ENCODE data around the gene RENBP. TPM values are rescaled to one million over a fixed set of nuclear protein-coding genes. Genes with fewer than 3 reads are reported as not detected.

Gene RENBP
- total RNA-seq = 4.3 and 12.6 TPM in 2 replicates

DNA sequence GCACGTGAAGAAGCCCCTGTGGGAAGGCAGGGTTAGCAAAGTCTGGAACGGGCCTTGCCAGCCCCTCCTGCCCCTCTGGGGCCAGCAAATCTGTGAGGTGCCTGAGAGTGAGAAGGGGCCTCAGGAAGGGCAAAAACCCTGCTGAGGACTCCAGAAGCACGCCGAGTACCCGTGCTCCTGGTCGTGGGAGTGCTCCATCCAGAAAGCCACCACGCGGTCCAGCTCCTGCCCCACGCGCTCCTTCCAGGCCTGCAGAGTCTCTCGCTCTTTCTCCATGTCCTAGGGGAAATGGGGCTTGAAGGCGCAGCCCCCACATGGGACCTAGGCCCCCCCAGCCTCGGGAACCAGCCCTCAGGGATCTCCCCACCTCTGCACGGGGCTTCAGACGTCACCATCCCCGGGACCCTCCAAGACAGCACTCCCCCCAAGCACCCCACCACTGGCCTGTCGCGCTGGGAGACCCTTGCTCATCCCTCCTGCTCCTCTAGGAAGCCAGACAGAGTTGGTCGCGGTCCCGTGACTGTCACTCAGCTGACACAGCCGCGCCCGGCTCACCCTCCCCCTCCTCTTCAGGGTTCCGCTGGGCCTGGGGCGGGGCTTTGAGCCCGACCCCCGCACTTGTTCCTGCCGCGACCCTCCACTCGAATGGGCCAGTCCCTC is at the start of gene RENBP:
Gene RENBP (minus strand): TSS at position 504 of the 660 bp plus-strand sequence. CDS start 33 bp downstream, at position 471.
- TF ChIP-seq, protein P1, sequence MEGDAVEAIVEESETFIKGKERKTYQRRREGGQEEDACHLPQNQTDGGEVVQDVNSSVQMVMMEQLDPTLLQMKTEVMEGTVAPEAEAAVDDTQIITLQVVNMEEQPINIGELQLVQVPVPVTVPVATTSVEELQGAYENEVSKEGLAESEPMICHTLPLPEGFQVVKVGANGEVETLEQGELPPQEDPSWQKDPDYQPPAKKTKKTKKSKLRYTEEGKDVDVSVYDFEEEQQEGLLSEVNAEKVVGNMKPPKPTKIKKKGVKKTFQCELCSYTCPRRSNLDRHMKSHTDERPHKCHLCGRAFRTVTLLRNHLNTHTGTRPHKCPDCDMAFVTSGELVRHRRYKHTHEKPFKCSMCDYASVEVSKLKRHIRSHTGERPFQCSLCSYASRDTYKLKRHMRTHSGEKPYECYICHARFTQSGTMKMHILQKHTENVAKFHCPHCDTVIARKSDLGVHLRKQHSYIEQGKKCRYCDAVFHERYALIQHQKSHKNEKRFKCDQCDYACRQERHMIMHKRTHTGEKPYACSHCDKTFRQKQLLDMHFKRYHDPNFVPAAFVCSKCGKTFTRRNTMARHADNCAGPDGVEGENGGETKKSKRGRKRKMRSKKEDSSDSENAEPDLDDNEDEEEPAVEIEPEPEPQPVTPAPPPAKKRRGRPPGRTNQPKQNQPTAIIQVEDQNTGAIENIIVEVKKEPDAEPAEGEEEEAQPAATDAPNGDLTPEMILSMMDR (IDR thresholded peaks at IDR 0.05; ENCODE audit: insufficient read depth, low read depth, low read length) = no peak
- H3K4me3 ChIP-seq (ENCODE audit: low read depth, low read length) = peak within 1 kb of the TSS; percentile 35
- no peak for DNase-seq (ENCODE audit: low read depth)

DNA sequence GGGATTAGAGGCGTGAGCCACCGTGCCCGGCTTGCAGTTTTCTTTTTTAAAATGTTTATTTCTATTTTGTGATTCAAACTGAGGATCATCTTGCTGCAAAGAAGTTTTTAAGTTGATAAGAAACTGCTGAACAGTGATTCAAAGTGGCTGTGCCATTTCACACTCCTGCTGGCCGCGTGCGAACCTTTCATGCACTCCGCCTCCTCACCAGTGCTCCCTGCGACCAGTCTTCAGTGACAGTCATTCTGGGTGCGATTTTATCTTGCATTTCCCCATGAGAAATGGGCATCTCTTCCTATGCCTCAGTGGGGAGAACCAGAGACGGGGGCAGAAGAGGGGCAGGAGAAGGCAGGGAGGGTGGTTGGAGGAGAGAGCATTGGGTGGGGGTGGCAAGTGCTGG is 49.5 kb upstream of the RENBP start:
- TF ChIP-seq, protein P1 (IDR thresholded peaks at IDR 0.05; ENCODE audit: insufficient read depth, low read depth, low read length) = no peak
- DNase-seq (ENCODE audit: low read depth) = no peak
- no peak overlapping the region for H3K4me3 ChIP-seq (ENCODE audit: low read depth, low read length)

DNA sequence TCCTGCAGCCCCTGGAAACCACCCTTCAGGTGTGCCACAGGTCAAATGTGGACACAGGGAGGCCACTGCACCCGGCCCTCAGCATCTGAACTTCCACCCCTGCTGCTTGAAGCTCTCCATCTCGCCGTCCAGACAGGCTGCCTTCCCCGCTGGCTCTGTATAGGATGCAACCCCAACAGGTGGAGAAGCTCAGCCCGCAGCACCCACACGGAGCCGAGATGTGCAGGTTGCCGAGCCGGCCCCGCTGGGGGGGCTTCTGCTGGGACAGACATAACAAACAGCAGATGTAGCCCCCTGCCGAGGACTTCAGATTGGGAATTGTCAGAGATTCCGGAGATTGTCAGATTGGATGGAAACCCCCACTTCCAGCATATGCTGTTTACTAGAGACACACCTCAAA is 48.6 kb upstream of the RENBP start:
- no peak overlapping the region for H3K4me3 ChIP-seq (ENCODE audit: low read depth, low read length)
- DNase-seq (ENCODE audit: low read depth) = no peak
- TF ChIP-seq, protein P1 (IDR thresholded peaks at IDR 0.05; ENCODE audit: insufficient read depth, low read depth, low read length) = no peak

DNA sequence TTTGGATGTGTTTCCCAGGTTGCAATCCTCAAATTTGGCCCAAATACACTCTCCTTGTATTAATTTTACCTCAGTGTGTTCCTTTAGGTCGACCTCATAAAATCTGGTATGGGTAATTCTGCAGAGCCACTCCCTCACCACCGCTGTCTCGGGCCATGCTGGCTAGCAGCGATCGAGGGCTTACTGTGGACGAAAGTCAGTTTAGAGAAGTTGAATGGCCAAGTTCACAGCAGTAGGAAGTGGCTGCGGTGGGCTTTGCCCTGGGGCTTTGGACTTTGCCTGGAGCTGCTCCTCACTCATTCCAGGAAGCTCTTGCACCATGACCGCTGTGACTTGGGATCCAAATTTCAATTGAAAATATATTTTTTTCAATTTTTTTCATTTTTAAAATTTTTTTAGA is 47.7 kb upstream of the RENBP start:
- TF ChIP-seq, protein P1 (IDR thresholded peaks at IDR 0.05; ENCODE audit: insufficient read depth, low read depth, low read length) = no peak
- DNase-seq (ENCODE audit: low read depth) = no peak
- no peak overlapping the region for H3K4me3 ChIP-seq (ENCODE audit: low read depth, low read length)

DNA sequence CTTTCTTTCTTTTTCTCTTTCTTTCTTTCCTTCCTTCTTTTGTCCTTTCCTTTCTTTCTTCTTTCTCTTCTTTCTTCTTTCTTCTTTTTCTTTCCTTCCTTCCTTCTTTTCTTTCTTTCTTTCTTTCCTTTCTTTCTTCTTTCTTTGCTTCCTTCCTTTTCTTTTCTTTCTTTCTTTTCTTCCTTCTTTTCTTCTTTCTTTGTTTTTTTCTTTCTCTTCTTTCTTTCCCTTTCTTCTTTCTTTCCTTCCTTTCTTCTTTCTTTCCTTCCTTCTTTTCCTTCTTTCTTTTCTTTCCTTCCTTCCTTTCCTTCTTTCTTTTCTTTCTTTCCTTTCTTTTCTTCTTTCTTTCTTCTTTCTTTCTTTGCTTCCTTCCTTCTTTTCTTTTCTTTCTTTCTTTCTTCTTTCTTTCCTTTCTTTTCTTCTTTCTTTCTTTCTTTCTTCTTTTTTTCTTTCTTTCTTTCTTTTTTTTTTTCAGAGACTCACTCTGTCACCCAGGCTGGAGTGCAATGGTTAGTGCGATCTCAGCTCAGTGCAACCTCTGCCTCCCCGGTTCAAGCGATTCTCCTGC is 46.7 kb upstream of the RENBP start:
- DNase-seq (ENCODE audit: low read depth) = no peak
- TF ChIP-seq, protein P1 (IDR thresholded peaks at IDR 0.05; ENCODE audit: insufficient read depth, low read depth, low read length) = no peak
- no peak overlapping the region for H3K4me3 ChIP-seq (ENCODE audit: low read depth, low read length)

DNA sequence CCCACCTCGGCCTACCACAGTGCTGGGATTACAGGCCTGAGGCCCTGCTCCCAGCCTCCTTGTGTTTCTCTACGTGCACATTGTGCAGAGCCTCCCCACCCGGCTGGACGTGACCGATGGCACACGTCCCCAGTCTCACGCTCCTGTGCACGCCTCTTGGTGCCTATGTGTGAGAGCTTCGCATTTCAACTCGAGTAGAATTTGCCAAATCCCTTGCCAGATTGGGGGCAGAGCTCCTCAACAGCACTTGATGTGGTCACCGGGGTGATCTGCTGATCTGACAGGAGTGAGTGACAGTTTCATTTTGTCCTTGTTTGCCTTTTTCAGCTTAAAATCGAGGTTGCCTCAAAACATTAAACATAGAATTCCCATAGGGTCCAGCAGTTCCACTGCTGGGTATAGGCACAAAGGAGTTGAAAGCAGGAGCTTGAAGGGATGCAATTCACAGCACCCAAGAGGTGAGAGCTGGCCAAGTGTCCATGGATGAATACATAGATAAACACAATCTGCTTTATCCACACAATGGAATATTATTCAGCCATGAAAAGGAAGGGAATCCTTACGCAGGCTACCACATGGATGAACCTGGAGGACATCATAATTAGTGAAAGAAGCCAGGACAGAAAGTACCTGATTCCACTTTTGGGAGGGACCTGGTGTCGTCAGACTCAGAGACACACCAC is 45.7 kb upstream of the RENBP start:
- TF ChIP-seq, protein P1 (IDR thresholded peaks at IDR 0.05; ENCODE audit: insufficient read depth, low read depth, low read length) = no peak
- H3K4me3 ChIP-seq (ENCODE audit: low read depth, low read length) = no peak overlapping the region
- no peak for DNase-seq (ENCODE audit: low read depth)

Data from fibroblast of villous mesenchyme (primary cell).